ENCODE measurements around the gene RTN4IP1. TPM values are rescaled to one million over a fixed set of nuclear protein-coding genes. Genes with fewer than 3 reads are reported as not detected.

The RTN4IP1 gene
- total RNA-seq, 1 donor from 2014 or later, result 11.2 TPM

GRCh38 chr6:106547601-106548453 lies 81.5 kb downstream of the RTN4IP1 start:
- Mint-ChIP-seq H3K4me3 (peak overlapping the region; percentile 55), H3K4me1 (peaks cover 55% of the 10 kb centered on the region), H3K36me3 (ENCODE audit: low read depth) (peaks cover 73% of the 10 kb centered on the region), H3K27ac (peak overlapping the region; percentile 98), H3K27me3 (no peaks in the 10 kb centered on the region), H3K9me3 (no peaks in the 10 kb centered on the region)
- DNase-seq, result no peak
- CTCF ChIA-PET, result interaction anchor here (0.6 to 2.6 kb wide), 7 partner anchors 11 to 38 kb away, joined by 3 to 16 read pairs (median 5); no protein-coding TSS in a partner anchor
- intact Hi-C loops (cut with micrococcal nuclease), result loop anchor here (1.0 kb wide), 3 partner anchors 8 to 36 kb away; no protein-coding TSS in a partner anchor
- ATAC-seq (ENCODE audit: low read depth), result peak; percentile 6
- POLR2A ChIA-PET, result interaction anchor here (1.0 to 4.8 kb wide), 8 partner anchors 10 to 431 kb away, joined by 4 to 51 read pairs (median 10); no protein-coding TSS in a partner anchor
- TF ChIP-seq CTCF (IDR thresholded peaks at IDR 0.05), result no peak

GRCh38 chr6:106546691-106547414 lies 82.4 kb downstream of the RTN4IP1 start:
- H3K27me3 Mint-ChIP-seq, result no peaks in the 10 kb centered on the region
- TF ChIP-seq CTCF (IDR thresholded peaks at IDR 0.05), result no peak
- ChIA-PET POLR2A (interaction anchor here (0.6 to 4.8 kb wide), 11 partner anchors 9 to 432 kb away, joined by 3 to 51 read pairs (median 7); no protein-coding TSS in a partner anchor), CTCF (interaction anchor here (0.6 to 2.6 kb wide), 7 partner anchors 11 to 37 kb away, joined by 3 to 16 read pairs (median 5); no protein-coding TSS in a partner anchor)
- H3K4me1 Mint-ChIP-seq, result peaks cover 49% of the 10 kb centered on the region
- DNase-seq (no peak), ATAC-seq (ENCODE audit: low read depth) (peak; percentile 81)
- H3K36me3 Mint-ChIP-seq (ENCODE audit: low read depth), result peaks cover 71% of the 10 kb centered on the region
- peak overlapping the region; percentile 70 for H3K4me3 Mint-ChIP-seq
- peak overlapping the region; percentile 98 for H3K27ac Mint-ChIP-seq
- no peaks in the 10 kb centered on the region for H3K9me3 Mint-ChIP-seq
- intact Hi-C loops (cut with micrococcal nuclease), result loop anchor here (1.0 kb wide), 3 partner anchors 9 to 35 kb away; no protein-coding TSS in a partner anchor

GRCh38 chr6:106546261-106546690 lies 83.0 kb downstream of the RTN4IP1 start:
- H3K27me3 Mint-ChIP-seq, result no peaks in the 10 kb centered on the region
- DNase-seq (no peak), ATAC-seq (ENCODE audit: low read depth) (peak; percentile 2)
- CTCF ChIA-PET, result interaction anchor here (1.0 to 2.6 kb wide), 6 partner anchors 10 to 37 kb away, joined by 3 to 16 read pairs (median 5); no protein-coding TSS in a partner anchor
- no peaks in the 10 kb centered on the region for H3K9me3 Mint-ChIP-seq
- TF ChIP-seq CTCF (IDR thresholded peaks at IDR 0.05), result no peak
- H3K4me1 Mint-ChIP-seq, result peaks cover 45% of the 10 kb centered on the region
- H3K4me3 Mint-ChIP-seq, result peak overlapping the region; percentile 70
- POLR2A ChIA-PET, result interaction anchor here (0.6 to 4.8 kb wide), 10 partner anchors 9 to 113 kb away, joined by 3 to 51 read pairs (median 8); no protein-coding TSS in a partner anchor
- intact Hi-C loops (cut with micrococcal nuclease), result loop anchor here (1.0 kb wide), 1 partner anchor 8 kb away; no protein-coding TSS in a partner anchor
- peak overlapping the region; percentile 98 for H3K27ac Mint-ChIP-seq
- H3K36me3 Mint-ChIP-seq (ENCODE audit: low read depth), result peaks cover 71% of the 10 kb centered on the region

- peaks cover 62% of the 10 kb centered on the region for H3K4me1 Mint-ChIP-seq
- H3K4me3 Mint-ChIP-seq, result no peak overlapping the region
- H3K9me3 Mint-ChIP-seq, result no peaks in the 10 kb centered on the region
- ChIA-PET POLR2A (interaction anchor here (0.6 to 3.5 kb wide), 3 partner anchors 20 to 39 kb away, joined by 7 to 27 read pairs (median 16); no protein-coding TSS in a partner anchor), CTCF (interaction anchor here (1.1 to 2.7 kb wide), 3 partner anchors 28 to 31 kb away, joined by 3 to 12 read pairs (median 3); no protein-coding TSS in a partner anchor)
- no peak for DNase-seq
- intact Hi-C loops (cut with micrococcal nuclease), result no loop called here
- H3K36me3 Mint-ChIP-seq (ENCODE audit: low read depth), result peaks cover 61% of the 10 kb centered on the region
- TF ChIP-seq CTCF (IDR thresholded peaks at IDR 0.05), result no peak
- ATAC-seq (ENCODE audit: low read depth), result no peak
- H3K27me3 Mint-ChIP-seq, result no peaks in the 10 kb centered on the region
- no peak overlapping the region for H3K27ac Mint-ChIP-seq
These were observed 88.4 kb downstream of the RTN4IP1 start for GRCh38 chr6:106540907-106541306.

All from activated B cell treated with CpG ODN at 0.5 μM for 24 hours (primary cell).